ENCODE results near the gene EWSR1. TPM values are rescaled to one million over a fixed set of nuclear protein-coding genes. Genes with fewer than 3 reads are reported as not detected.
A peak's percentile ranks its signal among the peaks of the same experiment; 100 is the strongest.

Gene EWSR1
- total RNA-seq, 4 donors from 2014 or later: 183 to 203 (median 198) TPM

GRCh38 chr22:29300467-29300806, 32.4 kb downstream of the EWSR1 start:
- TF ChIP-seq POLR2A (IDR thresholded peaks at IDR 0.05; ENCODE audit: low read depth): no peak
- TF ChIP-seq EP300 (IDR thresholded peaks at IDR 0.05): no peak
- no peak for TF ChIP-seq POLR2AphosphoS5 (IDR thresholded peaks at IDR 0.05)
- TF ChIP-seq, protein P1, sequence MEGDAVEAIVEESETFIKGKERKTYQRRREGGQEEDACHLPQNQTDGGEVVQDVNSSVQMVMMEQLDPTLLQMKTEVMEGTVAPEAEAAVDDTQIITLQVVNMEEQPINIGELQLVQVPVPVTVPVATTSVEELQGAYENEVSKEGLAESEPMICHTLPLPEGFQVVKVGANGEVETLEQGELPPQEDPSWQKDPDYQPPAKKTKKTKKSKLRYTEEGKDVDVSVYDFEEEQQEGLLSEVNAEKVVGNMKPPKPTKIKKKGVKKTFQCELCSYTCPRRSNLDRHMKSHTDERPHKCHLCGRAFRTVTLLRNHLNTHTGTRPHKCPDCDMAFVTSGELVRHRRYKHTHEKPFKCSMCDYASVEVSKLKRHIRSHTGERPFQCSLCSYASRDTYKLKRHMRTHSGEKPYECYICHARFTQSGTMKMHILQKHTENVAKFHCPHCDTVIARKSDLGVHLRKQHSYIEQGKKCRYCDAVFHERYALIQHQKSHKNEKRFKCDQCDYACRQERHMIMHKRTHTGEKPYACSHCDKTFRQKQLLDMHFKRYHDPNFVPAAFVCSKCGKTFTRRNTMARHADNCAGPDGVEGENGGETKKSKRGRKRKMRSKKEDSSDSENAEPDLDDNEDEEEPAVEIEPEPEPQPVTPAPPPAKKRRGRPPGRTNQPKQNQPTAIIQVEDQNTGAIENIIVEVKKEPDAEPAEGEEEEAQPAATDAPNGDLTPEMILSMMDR (IDR thresholded peaks at IDR 0.05): no peak
- Histone ChIP-seq H3K27ac (replicated peaks in 1 of 4) (no peak overlapping the region), H3K9me3 (no peaks in the 10 kb centered on the region), H3K4me3 (no peak overlapping the region), H3K4me1 (peaks cover 8 to 20% (median 17%) of the 10 kb centered on the region in 4 donors), H3K36me3 (peaks cover 53 to 65% (median 61%) of the 10 kb centered on the region in 4 donors), H3K27me3 (no peaks in the 10 kb centered on the region)
- intact Hi-C loops (cut with DNase I): no loop called here
- no peak for DNase-seq (ENCODE audit: extremely low spot score)
- WGBS: 51% methylated on average over 4 of the region's 4 CpGs

DNA sequence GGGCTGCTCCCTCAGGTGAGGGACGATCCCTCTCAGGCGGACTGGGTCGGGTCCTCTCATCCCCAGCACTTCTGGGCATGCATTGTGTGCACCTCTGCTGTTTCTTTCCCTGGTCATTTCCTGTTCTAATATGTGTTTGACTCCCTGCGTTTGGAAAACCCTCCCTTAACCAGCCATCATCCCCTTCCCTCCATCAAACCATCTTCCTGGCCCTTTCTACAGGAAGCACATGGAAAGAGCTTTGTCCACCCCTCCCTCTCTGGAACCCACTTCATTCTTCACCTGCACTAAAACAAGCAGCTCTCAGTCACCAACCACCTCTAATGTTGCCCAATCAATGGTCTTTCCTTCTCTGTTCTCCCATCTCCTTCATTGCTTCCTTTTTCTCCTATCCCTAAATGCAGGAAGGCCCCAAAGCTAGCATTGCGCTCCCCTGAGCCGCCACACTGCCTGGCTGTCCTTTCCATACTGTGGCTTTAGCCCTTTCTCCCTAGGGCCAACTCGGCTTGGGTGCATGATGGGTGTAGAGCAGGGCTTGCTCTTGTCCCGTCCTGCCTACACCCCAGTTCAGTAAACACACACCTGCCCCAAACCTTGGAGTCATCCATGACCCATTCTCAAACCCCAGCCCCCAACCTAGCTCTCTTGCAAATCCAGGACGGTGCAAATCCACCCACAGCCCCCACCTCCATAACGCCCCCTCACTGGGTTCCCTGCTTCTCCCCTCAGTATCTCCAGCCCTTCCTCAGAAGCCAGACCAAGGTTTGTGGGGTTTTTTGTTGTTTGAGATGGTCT, 32.9 kb downstream of the EWSR1 start:
- 70% methylated on average over 10 of the region's 10 CpGs for WGBS
- Histone ChIP-seq H3K9me3 (no peaks in the 10 kb centered on the region), H3K27ac (replicated peaks in 1 of 4) (no peak overlapping the region), H3K4me1 (peaks cover 8 to 24% (median 21%) of the 10 kb centered on the region in 4 donors), H3K4me3 (no peak overlapping the region), H3K27me3 (no peaks in the 10 kb centered on the region), H3K36me3 (peaks cover 48 to 59% (median 55%) of the 10 kb centered on the region in 4 donors)
- no peak for DNase-seq (ENCODE audit: extremely low spot score)
- TF ChIP-seq POLR2AphosphoS5 (IDR thresholded peaks at IDR 0.05) (peak in 1 of 2 donors; percentile 26), POLR2A (IDR thresholded peaks at IDR 0.05; ENCODE audit: low read depth) (no peak)
- TF ChIP-seq, protein P1 (IDR thresholded peaks at IDR 0.05): no peak
- intact Hi-C loops (cut with DNase I): no loop called here

DNA sequence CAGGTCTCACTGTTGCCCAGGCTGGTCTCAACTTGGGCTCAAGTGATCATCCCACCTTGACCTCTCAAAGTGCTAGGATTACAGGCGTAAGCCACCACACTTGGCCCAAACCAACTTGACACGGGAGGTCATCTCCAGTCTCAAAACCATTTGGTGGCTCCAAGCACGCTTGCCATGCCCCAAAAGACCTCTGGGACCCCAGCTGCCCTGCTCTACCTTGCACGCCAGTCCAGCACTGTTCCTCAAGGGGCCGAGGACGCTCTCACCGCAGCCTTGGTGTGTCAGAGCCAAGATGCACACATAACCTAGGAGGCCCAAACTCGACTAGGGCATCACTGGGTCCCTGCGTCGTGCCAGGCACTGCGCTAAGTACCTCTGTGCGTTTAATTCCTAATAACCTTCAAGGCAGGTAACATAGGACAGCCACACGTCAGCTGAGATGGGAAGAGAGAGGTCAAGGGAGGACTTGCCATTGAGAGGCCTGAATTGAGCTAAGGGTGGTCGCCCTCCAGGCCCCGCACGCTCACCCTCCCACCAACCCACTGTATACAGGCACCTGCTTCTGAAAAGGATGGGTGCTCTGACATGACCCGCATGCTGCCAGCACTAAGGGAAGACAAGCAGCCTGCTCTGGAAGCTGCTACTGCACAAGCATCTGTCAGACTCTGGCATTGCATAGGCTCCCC, 33.8 kb downstream of the EWSR1 start:
- Histone ChIP-seq H3K27ac (replicated peaks in 1 of 4) (peak overlapping the region in 2 of 4 donors; percentile 6 to 44), H3K9me3 (no peaks in the 10 kb centered on the region), H3K36me3 (peaks cover 39 to 51% (median 46%) of the 10 kb centered on the region in 4 donors), H3K4me3 (no peak overlapping the region), H3K27me3 (no peaks in the 10 kb centered on the region), H3K4me1 (peaks cover 8 to 29% (median 26%) of the 10 kb centered on the region in 4 donors)
- TF ChIP-seq POLR2A (IDR thresholded peaks at IDR 0.05; ENCODE audit: low read depth): no peak
- TF ChIP-seq POLR2AphosphoS5 (IDR thresholded peaks at IDR 0.05): no peak
- no peak for TF ChIP-seq EP300 (IDR thresholded peaks at IDR 0.05)
- TF ChIP-seq, protein P1 (IDR thresholded peaks at IDR 0.05): no peak
- 89% methylated on average over 16 of the region's 17 CpGs for WGBS
- intact Hi-C loops (cut with DNase I): no loop called here
- DNase-seq (ENCODE audit: extremely low spot score): no peak

GRCh38 chr22:29302402-29302680, 34.3 kb downstream of the EWSR1 start:
- Histone ChIP-seq H3K27me3 (no peaks in the 10 kb centered on the region), H3K27ac (replicated peaks in 1 of 4) (peak overlapping the region in 2 of 4 donors; percentile 6 to 44), H3K4me1 (peaks cover 8 to 30% (median 26%) of the 10 kb centered on the region in 4 donors), H3K9me3 (no peaks in the 10 kb centered on the region), H3K36me3 (peaks cover 34 to 46% (median 42%) of the 10 kb centered on the region in 4 donors), H3K4me3 (no peak overlapping the region)
- intact Hi-C loops (cut with DNase I): no loop called here
- DNase-seq (ENCODE audit: extremely low spot score): no peak
- TF ChIP-seq POLR2A (IDR thresholded peaks at IDR 0.05; ENCODE audit: low read depth) (no peak), POLR2AphosphoS5 (IDR thresholded peaks at IDR 0.05) (no peak), EP300 (IDR thresholded peaks at IDR 0.05) (no peak)
- TF ChIP-seq, protein P1 (IDR thresholded peaks at IDR 0.05): no peak
- 45% methylated on average over 2 of the region's 2 CpGs for WGBS
